H1 (cell line): ENCODE results near the gene TYW5. TPM values are rescaled to one million over a fixed set of nuclear protein-coding genes. Genes with fewer than 3 reads are reported as not detected.
A peak's percentile ranks its signal among the peaks of the same experiment; 100 is the strongest.

Experiments
- ATF2 ChIP-seq: IDR thresholded peaks from 2 replicates; pipeline ENCODE4 v1.6.1; 2012; ENCODE audit warnings: low read length, inconsistent platforms
- CBX5 ChIP-seq: fragments of 300-800, 300-1000 bp; sonication (generic); IDR thresholded peaks from 2 replicates; pipeline ENCODE4 v1.7.1; 2016; ENCODE audit warnings: antibody characterized with exemption, low read length, low read depth
- CHD7 ChIP-seq: fragments of 300-600 bp; sonication (generic); IDR thresholded peaks from 2 replicates; pipeline ENCODE4 v1.7.1; 2012; ENCODE audit warnings: low read length, moderate library complexity, mild to moderate bottlenecking, inconsistent platforms; ENCODE audit not compliant: insufficient replicate concordance
- MAX ChIP-seq: IDR thresholded peaks from 2 replicates; pipeline ENCODE4 v1.6.1; 2012; ENCODE audit warnings: inconsistent platforms
- POLR2A ChIP-seq, 2 experiments: IDR thresholded peaks; 1 replicate in 1 of 2; 2 replicates in 1 of 2; pipeline ENCODE4 v1.6.1; 2011; ENCODE audit warnings: low read depth in 2 of 2, low read length in 2 of 2, mild to moderate bottlenecking in 2 of 2; ENCODE audit errors: control extremely low read depth in 1 of 2
- POLR2AphosphoS5 ChIP-seq: IDR thresholded peaks from 2 replicates; pipeline ENCODE4 v1.6.1; 2011; ENCODE audit warnings: low read depth, low read length
- SP4 ChIP-seq: IDR thresholded peaks from 2 replicates; pipeline ENCODE4 v1.6.1; 2012; ENCODE audit warnings: low read length, inconsistent platforms
- TAF1 ChIP-seq: IDR thresholded peaks from 2 replicates; pipeline ENCODE4 v1.6.1; 2011; ENCODE audit warnings: mild to moderate bottlenecking, low read depth, low read length
- TCF12 ChIP-seq: IDR thresholded peaks from 2 replicates; pipeline ENCODE4 v1.6.1; 2011; ENCODE audit warnings: low read depth, mild to moderate bottlenecking, low read length
- polyA plus RNA-seq, 7 experiments: library from polyadenylated mRNA; depleted of rRNA in 3 of 7; stranded (reverse) in 5 of 7; unstranded in 2 of 7; fragments of >200 nt in 5 of 7; fragments of 200-250 nt in 2 of 7; gene quantifications; 1 replicate in 5 of 7; 2 replicates in 1 of 7; 4 replicates in 1 of 7; pipeline versions ENCODE4 v1.2.1 to v1.2.3, GENCODE V29; 2011 to 2013; ENCODE audit warnings: missing spikeins in 2 of 7, mixed read lengths in 2 of 7
- total RNA-seq: library from RNA; stranded (reverse); fragmentation: NEBNext Ultra II Directional; extraction: Animal tissue kit (Norgen Biotek cat#: 25700); gene quantifications from 2 replicates; pipeline ENCODE4 v1.2.1, GENCODE V29; 2021

Gene TYW5
- total and polyA plus RNA-seq, 2 of the 8 experiments (the other 6 are each of a cell fraction or from before 2014, with no cell fraction given): 5.4 to 11.3 TPM

- TF ChIP-seq CHD7: no peak
- no peak for TF ChIP-seq CBX5
- peak; percentile 95 to 99 for TF ChIP-seq POLR2A (IDR thresholded peaks at IDR 0.05; ENCODE audit: control extremely low read depth in 1 of 2, low read depth in 2 of 2, low read length in 2 of 2)
- TF ChIP-seq SP4: no peak
- no peak for TF ChIP-seq ATF2
- TF ChIP-seq POLR2AphosphoS5: peak; percentile 97
- TF ChIP-seq TAF1: peak; percentile 99
- TF ChIP-seq MAX: no peak; the same call in 1 of the 2 replicates
- TF ChIP-seq TCF12: no peak
These were observed at the start of gene TYW5, which contains the start of gene MAIP1 (continued) for GRCh38 chr2:199955339-199956061.
